ENCODE data around the gene CCM2.

The CCM2 gene

GRCh38 chr7:45053401-45053800 lies 53.4 kb downstream of the CCM2 start:
- H3K4me2 ChIP-seq (ENCODE audit: low read length), result no peak overlapping the region
- H3K9ac ChIP-seq, result no peak overlapping the region
- no peak overlapping the region for H2AFZ ChIP-seq
- no peaks in the 10 kb centered on the region for H3K4me1 ChIP-seq
- H3K27me3 ChIP-seq (ENCODE audit: control insufficient read depth, insufficient read depth, low read length), result no peaks in the 10 kb centered on the region
- H3K4me3 ChIP-seq (ENCODE audit: low read depth, low read length), result no peak overlapping the region
- no peaks in the 10 kb centered on the region for H3K79me2 ChIP-seq
- H3K27ac ChIP-seq, result no peak overlapping the region
- no peaks in the 10 kb centered on the region for H3K9me3 ChIP-seq (ENCODE audit: control insufficient read depth, low read length)
- no peak for TF ChIP-seq CTCF (IDR thresholded peaks at IDR 0.05)
- no peaks in the 10 kb centered on the region for H3K36me3 ChIP-seq (ENCODE audit: control insufficient read depth, insufficient read depth, low read length)

- Histone ChIP-seq H3K79me2 (no peaks in the 10 kb centered on the region), H3K4me1 (no peaks in the 10 kb centered on the region), H3K9me3 (ENCODE audit: control insufficient read depth, low read length) (no peaks in the 10 kb centered on the region), H3K27ac (no peak overlapping the region), H3K4me2 (ENCODE audit: low read length) (no peak overlapping the region), H3K36me3 (ENCODE audit: control insufficient read depth, insufficient read depth, low read length) (no peaks in the 10 kb centered on the region), H3K4me3 (ENCODE audit: low read depth, low read length) (no peak overlapping the region), H3K27me3 (ENCODE audit: control insufficient read depth, insufficient read depth, low read length) (no peaks in the 10 kb centered on the region), H2AFZ (no peak overlapping the region), H3K9ac (no peak overlapping the region)
- TF ChIP-seq CTCF (IDR thresholded peaks at IDR 0.05), result no peak
These were observed 53.9 kb downstream of the CCM2 start for GRCh38 chr7:45053941-45054340.

- no peaks in the 10 kb centered on the region for H3K27me3 ChIP-seq (ENCODE audit: control insufficient read depth, insufficient read depth, low read length)
- H3K4me3 ChIP-seq (ENCODE audit: low read depth, low read length), result no peak overlapping the region
- no peaks in the 10 kb centered on the region for H3K36me3 ChIP-seq (ENCODE audit: control insufficient read depth, insufficient read depth, low read length)
- H3K9me3 ChIP-seq (ENCODE audit: control insufficient read depth, low read length), result no peaks in the 10 kb centered on the region
- no peak for TF ChIP-seq CTCF (IDR thresholded peaks at IDR 0.05)
- H2AFZ ChIP-seq, result no peak overlapping the region
- no peaks in the 10 kb centered on the region for H3K79me2 ChIP-seq
- no peaks in the 10 kb centered on the region for H3K4me1 ChIP-seq
- H3K9ac ChIP-seq, result no peak overlapping the region
- H3K27ac ChIP-seq, result no peak overlapping the region
- no peak overlapping the region for H3K4me2 ChIP-seq (ENCODE audit: low read length)
These were observed 54.4 kb downstream of the CCM2 start for GRCh38 chr7:45054442-45054841.

GRCh38 chr7:45055016-45055415 lies 55.0 kb downstream of the CCM2 start:
- Histone ChIP-seq H3K27me3 (ENCODE audit: control insufficient read depth, insufficient read depth, low read length) (no peaks in the 10 kb centered on the region), H3K9me3 (ENCODE audit: control insufficient read depth, low read length) (no peaks in the 10 kb centered on the region), H3K4me1 (no peaks in the 10 kb centered on the region), H3K9ac (no peak overlapping the region), H2AFZ (no peak overlapping the region), H3K36me3 (ENCODE audit: control insufficient read depth, insufficient read depth, low read length) (no peaks in the 10 kb centered on the region), H3K27ac (no peak overlapping the region), H3K4me2 (ENCODE audit: low read length) (no peak overlapping the region), H3K4me3 (ENCODE audit: low read depth, low read length) (no peak overlapping the region), H3K79me2 (no peaks in the 10 kb centered on the region)
- TF ChIP-seq CTCF (IDR thresholded peaks at IDR 0.05), result no peak

GRCh38 chr7:45055594-45056219 lies 55.7 kb downstream of the CCM2 start:
- no peak for TF ChIP-seq CTCF (IDR thresholded peaks at IDR 0.05)
- no peaks in the 10 kb centered on the region for H3K36me3 ChIP-seq (ENCODE audit: control insufficient read depth, insufficient read depth, low read length)

More at GRCh38 chr7:45055594-45056219, 55.7 kb downstream of the CCM2 start:
- no peak overlapping the region for H3K9ac ChIP-seq
- no peak overlapping the region for H3K27ac ChIP-seq
- H3K27me3 ChIP-seq (ENCODE audit: control insufficient read depth, insufficient read depth, low read length), result no peaks in the 10 kb centered on the region
- no peaks in the 10 kb centered on the region for H3K4me1 ChIP-seq
- no peaks in the 10 kb centered on the region for H3K79me2 ChIP-seq
- no peaks in the 10 kb centered on the region for H3K9me3 ChIP-seq (ENCODE audit: control insufficient read depth, low read length)
- no peak overlapping the region for H2AFZ ChIP-seq
- no peak overlapping the region for H3K4me2 ChIP-seq (ENCODE audit: low read length)
- H3K4me3 ChIP-seq (ENCODE audit: low read depth, low read length), result no peak overlapping the region

Measured in parathyroid adenoma (tissue), 2 donors.